ENCODE measurements around the gene ZNF625. TPM values are rescaled to one million over a fixed set of nuclear protein-coding genes. Genes with fewer than 3 reads are reported as not detected.

Gene ZNF625
- total RNA-seq, 1 donor from 2014 or later = 4.0 TPM

DNA sequence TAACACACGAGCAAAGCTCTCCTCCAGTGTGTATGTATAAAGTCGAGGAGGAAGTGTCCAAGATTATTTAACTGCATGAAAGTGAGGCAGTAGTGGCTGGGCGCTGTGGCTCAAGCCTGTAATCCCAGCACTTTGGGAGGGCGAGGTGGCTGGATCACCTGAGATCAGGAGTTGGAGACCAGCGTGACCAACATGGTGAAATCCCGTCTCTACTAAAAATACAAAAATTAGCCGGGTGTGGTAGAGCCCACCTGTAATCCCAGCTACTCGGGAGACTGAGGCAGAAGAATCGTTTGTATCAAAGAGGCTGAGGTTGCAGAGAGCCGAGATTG, 15.2 kb downstream of the ZNF625 start:
- Histone ChIP-seq H3K4me1 (peaks cover 30% of the 10 kb centered on the region), H3K27ac (replicated peaks) (no peak overlapping the region), H3K27me3 (ENCODE audit: low read depth) (no peaks in the 10 kb centered on the region), H3K4me3 (no peak overlapping the region), H3K9me3 (replicated peaks) (peaks cover 16% of the 10 kb centered on the region), H3K36me3 (peaks cover 39% of the 10 kb centered on the region)
- intact Hi-C loops (cut with micrococcal nuclease) = loop anchor here (2.0 to 5.0 kb wide), 2 partner anchors 51 to 79 kb away; partner anchors contain the start of gene ZNF844
- no peak for DNase-seq
- TF ChIP-seq, protein P1, sequence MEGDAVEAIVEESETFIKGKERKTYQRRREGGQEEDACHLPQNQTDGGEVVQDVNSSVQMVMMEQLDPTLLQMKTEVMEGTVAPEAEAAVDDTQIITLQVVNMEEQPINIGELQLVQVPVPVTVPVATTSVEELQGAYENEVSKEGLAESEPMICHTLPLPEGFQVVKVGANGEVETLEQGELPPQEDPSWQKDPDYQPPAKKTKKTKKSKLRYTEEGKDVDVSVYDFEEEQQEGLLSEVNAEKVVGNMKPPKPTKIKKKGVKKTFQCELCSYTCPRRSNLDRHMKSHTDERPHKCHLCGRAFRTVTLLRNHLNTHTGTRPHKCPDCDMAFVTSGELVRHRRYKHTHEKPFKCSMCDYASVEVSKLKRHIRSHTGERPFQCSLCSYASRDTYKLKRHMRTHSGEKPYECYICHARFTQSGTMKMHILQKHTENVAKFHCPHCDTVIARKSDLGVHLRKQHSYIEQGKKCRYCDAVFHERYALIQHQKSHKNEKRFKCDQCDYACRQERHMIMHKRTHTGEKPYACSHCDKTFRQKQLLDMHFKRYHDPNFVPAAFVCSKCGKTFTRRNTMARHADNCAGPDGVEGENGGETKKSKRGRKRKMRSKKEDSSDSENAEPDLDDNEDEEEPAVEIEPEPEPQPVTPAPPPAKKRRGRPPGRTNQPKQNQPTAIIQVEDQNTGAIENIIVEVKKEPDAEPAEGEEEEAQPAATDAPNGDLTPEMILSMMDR (IDR thresholded peaks at IDR 0.05; ENCODE audit: borderline replicate concordance) = peak; percentile 35

GRCh38 chr19:12140545-12141404, 15.8 kb downstream of the ZNF625 start:
- TF ChIP-seq, protein P1 (IDR thresholded peaks at IDR 0.05; ENCODE audit: borderline replicate concordance) = peak; percentile 97
- H3K27ac ChIP-seq (replicated peaks) = peak overlapping the region; percentile 86
- peak; percentile 88 for DNase-seq

DNA sequence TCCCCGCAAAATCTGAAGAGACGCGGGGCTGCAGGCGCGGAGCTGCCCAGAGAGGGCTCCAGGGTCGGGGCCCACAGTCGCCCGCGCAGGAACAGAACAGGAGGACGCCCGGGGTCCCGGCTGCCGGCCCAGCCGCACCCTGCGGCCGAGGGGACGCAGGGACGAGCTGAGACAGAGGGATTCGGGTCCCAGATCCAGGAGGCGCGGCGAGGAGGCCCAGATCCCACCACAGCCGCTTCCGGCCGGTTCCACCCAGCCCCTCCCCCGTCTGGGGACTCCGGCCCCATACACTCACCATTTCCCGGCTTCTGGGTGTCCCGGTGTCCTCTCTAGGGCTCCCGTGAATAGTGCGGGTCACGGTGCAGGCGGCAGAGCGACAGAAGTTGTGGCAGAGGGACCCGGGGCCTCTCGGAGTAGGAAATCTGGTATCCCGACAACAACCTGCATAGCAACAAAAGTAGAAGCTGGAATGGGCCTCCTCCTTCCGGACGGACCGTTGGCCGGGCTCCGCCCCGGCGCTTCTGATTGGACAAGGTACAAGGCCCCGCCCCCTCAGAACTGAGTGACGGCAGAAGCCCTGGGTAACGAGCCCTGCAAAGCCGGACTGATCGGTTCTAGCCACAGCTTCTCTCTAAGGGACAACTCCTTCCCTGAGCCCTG, 16.5 kb downstream of the ZNF625 start, which contains the start of gene ZNF20:
TSS of gene ZNF20 (minus strand) at position 466 of the 660 bp plus-strand sequence. CDS start at position 298, 168 bp downstream.
- H3K4me1 ChIP-seq = peaks cover 30% of the 10 kb centered on the region
- H3K27ac ChIP-seq (replicated peaks) = peak within 1 kb of the TSS; percentile 86
- H3K36me3 ChIP-seq = peaks cover 38% of the 10 kb centered on the region
- H3K9me3 ChIP-seq (replicated peaks) = peaks cover 3% of the 10 kb centered on the region
- peak; percentile 96 for DNase-seq
- peak within 1 kb of the TSS; percentile 94 for H3K4me3 ChIP-seq
- no peaks in the 10 kb centered on the region for H3K27me3 ChIP-seq (ENCODE audit: low read depth)
- intact Hi-C loops (cut with micrococcal nuclease) = loop anchor here (2.0 to 5.0 kb wide), 2 partner anchors 49 to 78 kb away; partner anchors contain the start of gene ZNF844
- TF ChIP-seq, protein P1 (IDR thresholded peaks at IDR 0.05; ENCODE audit: borderline replicate concordance) = no peak

More at GRCh38 chr19:12140545-12141404, 15.8 kb downstream of the ZNF625 start:
- peak overlapping the region; percentile 94 for H3K4me3 ChIP-seq
- peaks cover 10% of the 10 kb centered on the region for H3K9me3 ChIP-seq (replicated peaks)
- no peaks in the 10 kb centered on the region for H3K27me3 ChIP-seq (ENCODE audit: low read depth)
- peaks cover 30% of the 10 kb centered on the region for H3K4me1 ChIP-seq
- intact Hi-C loops (cut with micrococcal nuclease) = loop anchor here (2.0 to 5.0 kb wide), 2 partner anchors 50 to 78 kb away; partner anchors contain the start of gene ZNF844
- H3K36me3 ChIP-seq = peaks cover 38% of the 10 kb centered on the region

- no peak for DNase-seq
- H3K9me3 ChIP-seq (replicated peaks) = no peaks in the 10 kb centered on the region
- H3K36me3 ChIP-seq = peaks cover 38% of the 10 kb centered on the region
- peaks cover 30% of the 10 kb centered on the region for H3K4me1 ChIP-seq
- intact Hi-C loops (cut with micrococcal nuclease) = no loop called here
- H3K4me3 ChIP-seq = peak overlapping the region; percentile 94
- H3K27ac ChIP-seq (replicated peaks) = peak overlapping the region; percentile 86
- TF ChIP-seq, protein P1 (IDR thresholded peaks at IDR 0.05; ENCODE audit: borderline replicate concordance) = no peak
- no peaks in the 10 kb centered on the region for H3K27me3 ChIP-seq (ENCODE audit: low read depth)
Measured at GRCh38 chr19:12139269-12139668, 17.3 kb downstream of the ZNF625 start.

GRCh38 chr19:12137221-12137940, 19.2 kb downstream of the ZNF625 start:
- H3K36me3 ChIP-seq = peaks cover 50% of the 10 kb centered on the region
- intact Hi-C loops (cut with micrococcal nuclease) = no loop called here
- H3K9me3 ChIP-seq (replicated peaks) = peaks cover 17% of the 10 kb centered on the region
- no peak overlapping the region for H3K4me3 ChIP-seq
- H3K4me1 ChIP-seq = peaks cover 30% of the 10 kb centered on the region
- TF ChIP-seq, protein P1 (IDR thresholded peaks at IDR 0.05; ENCODE audit: borderline replicate concordance) = peak; percentile 51
- DNase-seq = no peak
- no peaks in the 10 kb centered on the region for H3K27me3 ChIP-seq (ENCODE audit: low read depth)
- no peak overlapping the region for H3K27ac ChIP-seq (replicated peaks)
